ENCODE data around the gene ZC3H10.

The ZC3H10 gene

DNA sequence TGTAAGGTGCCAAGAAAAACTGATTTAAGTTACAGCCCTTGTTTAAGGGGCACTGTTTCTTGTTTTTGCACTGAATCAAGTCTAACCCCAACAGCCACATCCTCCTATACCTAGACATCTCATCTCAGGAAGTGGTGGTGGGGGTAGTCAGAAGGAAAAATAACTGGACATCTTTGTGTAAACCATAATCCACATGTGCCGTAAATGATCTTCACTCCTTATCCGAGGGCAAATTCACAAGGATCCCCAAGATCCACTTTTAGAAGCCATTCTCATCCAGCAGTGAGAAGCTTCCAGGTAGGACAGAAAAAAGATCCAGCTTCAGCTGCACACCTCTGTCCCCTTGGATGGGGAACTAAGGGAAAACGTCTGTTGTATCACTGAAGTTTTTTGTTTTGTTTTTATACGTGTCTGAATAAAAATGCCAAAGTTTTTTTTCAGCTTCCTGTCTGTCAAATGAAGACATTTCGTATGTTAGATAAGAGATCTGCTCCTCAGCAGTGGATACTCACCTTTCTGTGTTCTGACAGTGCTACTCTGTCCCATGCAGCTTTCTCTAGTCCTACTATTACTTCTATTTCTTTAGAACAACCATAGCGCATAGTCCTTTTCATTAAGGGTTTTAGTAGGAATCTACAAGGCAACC lies 14.9 kb upstream of the ZC3H10 start:
- no peak for DNase-seq

- no peak for DNase-seq
These were observed 14.3 kb upstream of the ZC3H10 start for GRCh38 chr12:56103823-56104108.

DNA sequence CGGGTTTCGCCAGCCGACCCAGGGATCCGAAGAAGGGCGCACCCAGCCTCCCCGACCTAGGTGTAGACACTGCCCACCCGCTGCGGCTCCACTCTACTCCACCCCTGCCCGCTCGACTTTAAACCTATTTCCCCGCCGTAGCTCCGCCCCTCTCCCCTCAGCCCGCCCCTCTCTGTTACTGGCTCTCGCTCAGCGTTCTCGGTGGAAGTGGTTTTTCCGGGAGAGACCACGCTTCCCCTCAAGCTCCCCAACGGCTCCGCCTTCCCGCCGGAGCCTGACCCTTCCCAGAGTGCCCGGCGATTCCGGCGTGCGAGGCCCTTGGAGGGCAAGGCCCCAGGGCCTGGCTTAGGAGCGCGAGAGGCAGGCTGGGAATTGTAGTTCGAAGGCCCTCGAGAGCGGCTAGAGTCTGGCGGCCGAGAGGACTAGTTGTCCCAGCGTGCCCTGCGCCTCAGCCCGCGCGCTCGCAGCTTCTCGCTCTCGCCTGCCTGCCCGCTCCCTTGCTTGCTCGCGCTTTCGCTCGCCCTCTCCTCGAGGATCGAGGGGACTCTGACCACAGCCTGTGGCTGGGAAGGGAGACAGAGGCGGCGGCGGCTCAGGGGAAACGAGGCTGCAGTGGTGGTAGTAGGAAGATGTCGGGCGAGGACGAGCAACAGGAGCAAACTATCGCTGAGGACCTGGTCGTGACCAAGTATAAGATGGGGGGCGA lies 13.8 kb upstream of the ZC3H10 start, which contains the start of gene PA2G4:
Gene PA2G4 (plus strand): TSS at position 451 of the 706 bp plus-strand sequence. CDS start 179 bp downstream, at position 630.
- peak; percentile 99 to 100 (median 100) for DNase-seq

GRCh38 chr12:56104815-56105608 lies 13.1 kb upstream of the ZC3H10 start:
- peak; percentile 32 to 48 (median 37) for DNase-seq

GRCh38 chr12:56105609-56105902 lies 12.5 kb upstream of the ZC3H10 start:
- no peak for DNase-seq

DNA sequence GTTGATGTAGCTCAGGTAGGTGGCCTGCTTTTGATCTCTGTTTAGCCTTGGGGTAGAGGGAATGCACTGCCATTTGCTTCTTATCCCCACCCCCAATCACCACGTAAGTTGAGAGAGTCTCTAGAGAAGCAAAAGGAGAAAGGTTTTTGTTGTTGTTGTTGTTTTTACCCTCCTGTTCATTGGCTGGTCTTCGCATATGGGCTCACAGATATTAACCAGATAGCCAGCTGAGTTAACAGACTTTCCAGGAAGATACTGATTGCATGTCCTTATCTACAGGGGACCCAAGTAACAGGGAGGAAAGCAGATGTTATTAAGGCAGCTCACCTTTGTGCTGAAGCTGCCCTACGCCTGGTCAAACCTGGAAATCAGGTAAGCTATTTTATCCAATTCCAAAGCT lies 10.8 kb upstream of the ZC3H10 start:
- no peak for DNase-seq

DNA sequence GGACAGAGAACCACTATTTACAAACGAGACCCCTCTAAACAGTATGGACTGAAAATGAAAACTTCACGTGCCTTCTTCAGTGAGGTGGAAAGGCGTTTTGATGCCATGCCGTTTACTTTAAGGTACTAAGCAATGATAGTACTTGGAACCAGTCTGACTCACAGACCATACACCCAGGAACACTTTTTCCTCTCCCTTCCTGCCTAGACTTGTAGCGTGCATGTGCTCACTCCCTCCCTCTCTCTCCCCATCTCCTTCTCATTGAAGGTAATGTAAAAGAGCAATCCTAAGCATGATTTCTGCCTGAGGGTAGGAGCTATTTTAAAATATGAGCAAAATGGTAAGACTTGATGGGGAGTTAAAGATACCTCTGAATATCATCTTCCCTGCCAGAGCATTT lies 7.5 kb upstream of the ZC3H10 start:
- DNase-seq, result no peak

GRCh38 chr12:56114084-56114483 lies 4.0 kb upstream of the ZC3H10 start:
- DNase-seq, result no peak

DNA sequence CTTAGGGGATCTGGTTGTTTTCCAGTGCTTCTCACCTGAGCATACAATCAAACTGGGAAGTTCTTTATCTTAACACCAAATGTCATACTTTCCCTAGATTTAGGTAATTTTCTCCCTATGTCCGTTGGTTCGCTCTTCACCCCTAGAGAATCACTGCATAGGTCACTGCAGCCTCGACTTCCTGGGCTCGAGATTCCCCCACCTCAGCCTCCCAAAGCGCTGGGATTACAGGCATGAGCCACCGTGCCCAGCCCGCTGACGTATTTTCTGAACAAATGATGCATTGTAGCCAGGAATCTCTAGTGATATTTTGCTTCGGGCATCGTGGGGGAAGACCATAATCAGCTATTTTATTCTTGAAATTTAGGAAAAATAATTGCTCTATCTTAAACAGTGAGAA lies 2.7 kb upstream of the ZC3H10 start:
- DNase-seq, result no peak

DNA sequence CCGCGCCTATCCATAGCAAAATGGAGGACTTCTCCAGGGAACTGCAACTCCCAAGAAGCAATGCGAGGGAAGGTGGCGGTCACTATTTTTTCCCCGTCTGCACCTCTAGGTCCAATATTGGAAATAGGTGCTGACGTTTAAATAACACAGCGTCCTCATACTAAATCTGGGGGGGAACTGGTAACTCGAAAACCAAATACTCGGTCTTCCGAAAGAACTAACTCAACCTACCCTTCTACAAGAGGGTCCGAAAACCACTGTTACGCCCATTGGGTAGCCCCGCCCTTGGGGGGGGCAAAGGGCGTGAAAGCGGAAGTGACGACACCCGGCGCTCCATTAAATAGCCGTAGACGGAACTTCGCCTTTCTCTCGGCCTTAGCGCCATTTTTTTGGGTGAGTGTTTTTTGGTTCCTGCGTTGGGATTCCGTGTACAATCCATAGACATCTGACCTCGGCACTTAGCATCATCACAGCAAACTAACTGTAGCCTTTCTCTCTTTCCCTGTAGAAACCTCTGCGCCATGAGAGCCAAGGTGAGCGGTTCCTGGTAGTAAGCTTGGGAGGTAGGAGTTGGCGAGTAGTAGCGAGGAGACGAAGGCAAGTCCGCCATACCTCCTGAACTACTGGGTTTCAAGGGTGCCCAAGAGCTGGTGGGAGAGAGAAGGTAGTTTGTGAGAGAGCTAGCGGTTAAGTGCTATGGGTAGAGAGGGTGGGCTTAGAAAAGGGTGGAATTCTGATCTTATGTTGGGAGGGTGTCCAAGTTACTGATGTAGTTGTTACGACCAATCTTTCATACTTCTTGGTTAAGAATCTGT lies 1.6 kb upstream of the ZC3H10 start, which contains the start of gene RPL41:
Gene RPL41 (plus strand): TSS at position 367 of the 815 bp plus-strand sequence.
- DNase-seq, result peak; percentile 96 to 98 (median 98)

DNA sequence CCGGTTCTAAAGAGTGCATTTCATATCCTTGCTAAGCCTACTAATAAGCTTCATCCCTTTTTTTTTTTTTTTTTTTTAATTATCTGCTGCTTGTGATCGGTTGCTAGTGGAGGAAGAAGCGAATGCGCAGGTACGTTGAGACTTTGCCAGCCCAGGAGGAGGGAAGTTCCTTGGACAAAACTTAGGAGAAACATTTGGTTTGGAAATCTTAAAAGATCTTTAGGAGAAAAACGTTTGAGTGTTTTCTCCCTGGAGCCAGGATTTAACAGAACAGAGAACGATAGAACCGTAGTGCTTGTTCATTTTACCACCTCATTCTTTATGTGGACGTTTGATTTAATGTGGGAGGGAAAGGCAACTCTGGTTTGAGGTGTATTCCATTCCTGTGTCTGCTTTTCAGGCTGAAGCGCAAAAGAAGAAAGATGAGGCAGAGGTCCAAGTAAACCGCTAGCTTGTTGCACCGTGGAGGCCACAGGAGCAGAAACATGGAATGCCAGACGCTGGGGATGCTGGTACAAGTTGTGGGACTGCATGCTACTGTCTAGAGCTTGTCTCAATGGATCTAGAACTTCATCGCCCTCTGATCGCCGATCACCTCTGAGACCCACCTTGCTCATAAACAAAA lies 872 bp upstream of the ZC3H10 start:
- DNase-seq, result peak in 2 of 3 donors; percentile 6 to 25

- peak; percentile 55 to 65 (median 55) for DNase-seq
These were observed 757 bp downstream of the ZC3H10 start for GRCh38 chr12:56118688-56119357.

DNA sequence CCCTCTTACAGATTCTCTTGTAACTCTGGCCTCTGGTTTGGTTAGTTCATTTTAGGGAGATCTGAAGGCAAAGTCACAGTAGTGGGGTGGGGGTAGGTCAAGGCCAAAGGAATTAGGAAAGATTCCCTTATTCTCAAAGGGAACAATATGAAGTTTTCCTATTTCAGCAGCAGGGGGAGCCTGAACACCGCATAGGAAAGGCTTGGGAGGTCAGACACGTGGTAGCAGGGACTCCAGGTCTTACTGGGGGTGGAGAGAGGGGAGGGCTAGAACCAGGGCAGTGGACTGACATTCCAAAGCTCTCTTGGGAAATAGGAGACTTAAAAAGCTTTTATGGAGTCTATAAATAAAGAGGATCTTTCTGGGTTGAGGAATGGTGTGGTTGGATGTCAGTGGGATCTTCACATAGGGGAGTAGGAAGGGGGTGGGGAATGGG lies 1.3 kb downstream of the ZC3H10 start:
- DNase-seq, result peak; percentile 89 to 93 (median 90)

- no peak for DNase-seq
These were observed 2.2 kb downstream of the ZC3H10 start for GRCh38 chr12:56120158-56120846.

- DNase-seq, result no peak
These were observed 3.3 kb downstream of the ZC3H10 start for GRCh38 chr12:56121204-56121870.

- no peak for DNase-seq
These were observed 4.6 kb downstream of the ZC3H10 start for GRCh38 chr12:56122637-56123036.

GRCh38 chr12:56124133-56124532 lies 6.1 kb downstream of the ZC3H10 start:
- peak in 1 of 3 donors; percentile 9 for DNase-seq

DNA sequence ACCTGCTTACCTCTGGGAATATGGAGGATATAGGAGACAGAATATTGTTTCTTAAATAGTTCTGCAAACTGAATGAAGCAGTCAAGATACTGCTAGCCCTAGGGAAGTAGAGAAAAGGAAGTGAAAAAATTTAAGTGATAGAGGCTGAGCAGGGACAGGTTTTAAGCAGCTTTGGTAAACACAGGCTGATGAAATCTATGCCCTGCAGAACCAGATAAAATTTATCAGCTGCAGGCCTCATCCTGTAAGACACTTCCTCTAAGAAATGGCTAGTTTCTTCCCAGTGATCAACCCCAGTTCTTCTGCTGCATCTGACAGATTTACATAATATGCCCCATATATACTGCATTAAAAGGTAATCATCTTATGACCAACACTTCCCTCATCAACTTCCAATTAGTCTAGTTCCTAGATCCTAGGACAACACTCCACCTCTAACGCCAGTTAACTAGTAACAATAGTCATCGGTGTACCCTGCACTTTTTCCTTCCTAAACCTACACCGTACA lies 8.7 kb downstream of the ZC3H10 start:
- DNase-seq, result peak; percentile 36 to 58 (median 47)

DNA sequence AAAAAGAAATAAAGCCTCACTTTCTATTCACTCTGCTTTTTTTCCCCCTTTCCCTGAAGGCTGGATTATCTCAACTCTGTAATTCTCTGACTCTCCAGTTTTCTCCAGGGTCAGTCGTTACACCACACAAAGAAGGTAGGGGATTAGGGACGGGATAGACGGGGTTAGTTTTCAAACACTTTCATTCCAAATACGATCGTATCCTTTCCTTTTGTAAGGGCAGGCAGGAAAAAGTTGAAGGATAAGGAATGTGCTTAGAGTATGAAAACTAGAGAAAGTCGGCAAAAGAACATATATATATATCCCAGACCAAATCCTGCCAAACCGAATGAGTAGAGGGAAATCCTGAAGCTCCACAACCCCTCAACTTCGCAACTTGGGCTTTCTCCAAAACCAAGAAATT lies 9.4 kb downstream of the ZC3H10 start:
- DNase-seq, result no peak

DNA sequence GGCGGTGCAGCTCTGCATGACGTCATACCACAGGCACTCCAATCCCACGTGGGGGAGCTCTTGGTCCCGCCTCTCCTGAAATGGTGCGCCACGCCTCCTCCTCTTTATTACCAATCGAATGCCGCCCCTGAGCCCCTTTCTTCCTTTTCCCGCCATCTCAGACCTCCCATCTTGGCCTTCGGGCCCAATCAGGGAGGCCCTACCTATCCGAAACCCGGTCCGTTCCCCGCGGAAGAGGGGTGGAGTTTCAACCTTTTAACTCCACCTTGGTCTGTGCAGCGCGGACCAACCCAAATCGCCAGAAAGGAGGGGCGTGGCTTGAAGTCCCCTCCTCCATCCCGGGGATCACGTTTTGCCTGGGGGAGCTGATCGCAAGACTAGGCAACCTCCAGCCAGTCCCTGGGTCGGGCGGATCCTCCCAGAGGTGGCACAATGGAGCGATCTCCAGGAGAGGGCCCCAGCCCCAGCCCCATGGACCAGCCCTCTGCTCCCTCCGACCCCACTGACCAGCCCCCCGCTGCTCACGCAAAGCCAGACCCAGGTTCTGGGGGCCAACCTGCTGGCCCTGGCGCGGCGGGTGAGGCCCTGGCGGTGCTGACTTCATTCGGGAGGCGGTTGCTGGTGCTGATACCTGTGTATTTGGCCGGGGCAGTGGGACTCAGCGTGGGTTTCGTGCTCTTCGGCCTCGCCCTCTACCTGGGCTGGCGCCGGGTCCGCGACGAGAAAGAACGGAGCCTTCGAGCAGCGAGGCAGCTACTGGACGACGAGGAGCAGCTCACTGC lies 10.0 kb downstream of the ZC3H10 start, which contains the start of gene ESYT1:
Gene ESYT1 (plus strand): TSS at position 380 of the 782 bp plus-strand sequence. CDS start 53 bp downstream, at position 433.
- peak; percentile 98 to 100 (median 99) for DNase-seq

All from suppressor macrophage treated with lipopolysaccharide for 1 hour (primary cell).